Neural cell (in vitro differentiated cells): Measurements from ENCODE around the gene NHERF1.

Experiments
- CTCF ChIP-seq: fragments of 450-650 bp; IDR thresholded peaks from 2 replicates; pipeline ENCODE4 v1.5.1; 2014; ENCODE audit warnings: antibody characterized with exemption, mild to moderate bottlenecking, moderate library complexity; ENCODE audit not compliant: poor library complexity, severe bottlenecking
- EP300 ChIP-seq: fragments of 450-650 bp; conservative IDR thresholded peaks from 2 replicates; pipeline ENCODE4 v1.6.1; 2014; ENCODE audit warnings: antibody characterized with exemption, mild to moderate bottlenecking, moderate library complexity; ENCODE audit not compliant: poor library complexity, severe bottlenecking
- EZH2 ChIP-seq: fragments of 200-600, 300-800 bp; shearing (Covaris generic), sonication (generic); IDR thresholded peaks from 2 replicates; pipeline ENCODE4 v1.6.1; 2014; ENCODE audit warnings: antibody characterized with exemption, low read length, borderline replicate concordance, mild to moderate bottlenecking; ENCODE audit not compliant: insufficient read depth, poor library complexity, severe bottlenecking
- POLR2AphosphoS5 ChIP-seq: IDR thresholded peaks from 2 replicates; pipeline ENCODE4 v1.6.1; 2012
- TAF1 ChIP-seq: IDR thresholded peaks from 2 replicates; pipeline ENCODE4 v1.6.1; 2012; ENCODE audit warnings: low read depth

DNA sequence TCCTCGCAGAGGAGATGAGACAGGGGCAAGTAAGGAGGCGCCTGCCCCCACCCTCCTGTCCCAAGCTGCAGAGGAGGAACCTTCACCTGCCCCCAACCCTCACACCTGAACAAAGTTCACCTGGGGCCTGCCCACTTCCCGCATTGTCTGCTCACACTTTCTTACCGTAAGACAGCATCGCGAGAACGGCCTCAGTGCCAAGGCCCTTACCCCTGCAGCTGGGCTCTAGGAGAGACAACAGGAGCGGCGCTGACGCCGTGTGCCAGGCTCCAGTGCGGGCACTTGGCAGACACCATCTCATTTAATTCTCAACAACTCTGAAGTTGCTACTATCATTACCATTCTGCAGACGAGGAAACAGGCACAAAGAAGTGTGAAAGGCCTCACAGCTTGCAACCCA is 23.6 kb downstream of the NHERF1 start:
- TF ChIP-seq POLR2AphosphoS5 (no peak), TAF1 (no peak), CTCF (no peak), EZH2 (no peak), EP300 (no peak)
